ENCODE data around the gene EVI2B.

Gene EVI2B

GRCh38 chr17:31283841-31284240 is 30.0 kb downstream of the EVI2B start:
- no peak for DNase-seq (ENCODE audit: low spot score)
- TF ChIP-seq, protein P1, sequence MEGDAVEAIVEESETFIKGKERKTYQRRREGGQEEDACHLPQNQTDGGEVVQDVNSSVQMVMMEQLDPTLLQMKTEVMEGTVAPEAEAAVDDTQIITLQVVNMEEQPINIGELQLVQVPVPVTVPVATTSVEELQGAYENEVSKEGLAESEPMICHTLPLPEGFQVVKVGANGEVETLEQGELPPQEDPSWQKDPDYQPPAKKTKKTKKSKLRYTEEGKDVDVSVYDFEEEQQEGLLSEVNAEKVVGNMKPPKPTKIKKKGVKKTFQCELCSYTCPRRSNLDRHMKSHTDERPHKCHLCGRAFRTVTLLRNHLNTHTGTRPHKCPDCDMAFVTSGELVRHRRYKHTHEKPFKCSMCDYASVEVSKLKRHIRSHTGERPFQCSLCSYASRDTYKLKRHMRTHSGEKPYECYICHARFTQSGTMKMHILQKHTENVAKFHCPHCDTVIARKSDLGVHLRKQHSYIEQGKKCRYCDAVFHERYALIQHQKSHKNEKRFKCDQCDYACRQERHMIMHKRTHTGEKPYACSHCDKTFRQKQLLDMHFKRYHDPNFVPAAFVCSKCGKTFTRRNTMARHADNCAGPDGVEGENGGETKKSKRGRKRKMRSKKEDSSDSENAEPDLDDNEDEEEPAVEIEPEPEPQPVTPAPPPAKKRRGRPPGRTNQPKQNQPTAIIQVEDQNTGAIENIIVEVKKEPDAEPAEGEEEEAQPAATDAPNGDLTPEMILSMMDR (IDR thresholded peaks at IDR 0.05; ENCODE audit: extremely low read depth, missing control alignments) = no peak

- DNase-seq (ENCODE audit: low spot score) = no peak
- TF ChIP-seq, protein P1 (IDR thresholded peaks at IDR 0.05; ENCODE audit: extremely low read depth, missing control alignments) = no peak
Measured at GRCh38 chr17:31281061-31281460, 32.8 kb downstream of the EVI2B start.

DNA sequence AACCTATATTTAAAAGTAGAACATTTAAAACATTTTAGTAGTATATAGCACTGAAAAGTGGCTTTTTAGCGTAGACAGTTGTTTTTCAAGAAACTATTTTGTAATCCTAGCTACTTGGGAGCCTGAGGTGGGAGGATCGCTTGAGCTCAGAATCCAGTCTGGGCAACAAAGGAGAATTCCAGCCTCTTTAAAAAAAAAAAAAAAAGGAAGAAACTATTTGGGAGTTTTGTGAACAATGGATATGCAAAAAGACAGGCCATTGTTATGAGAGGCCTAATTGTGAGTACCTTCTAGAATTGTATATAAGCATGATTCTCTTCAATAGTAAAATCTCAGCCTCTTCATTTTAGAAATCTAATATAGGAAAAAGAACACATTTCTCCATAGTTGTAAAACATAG is 34.5 kb downstream of the EVI2B start:
- TF ChIP-seq, protein P1 (IDR thresholded peaks at IDR 0.05; ENCODE audit: extremely low read depth, missing control alignments) = no peak
- DNase-seq (ENCODE audit: low spot score) = no peak

DNA sequence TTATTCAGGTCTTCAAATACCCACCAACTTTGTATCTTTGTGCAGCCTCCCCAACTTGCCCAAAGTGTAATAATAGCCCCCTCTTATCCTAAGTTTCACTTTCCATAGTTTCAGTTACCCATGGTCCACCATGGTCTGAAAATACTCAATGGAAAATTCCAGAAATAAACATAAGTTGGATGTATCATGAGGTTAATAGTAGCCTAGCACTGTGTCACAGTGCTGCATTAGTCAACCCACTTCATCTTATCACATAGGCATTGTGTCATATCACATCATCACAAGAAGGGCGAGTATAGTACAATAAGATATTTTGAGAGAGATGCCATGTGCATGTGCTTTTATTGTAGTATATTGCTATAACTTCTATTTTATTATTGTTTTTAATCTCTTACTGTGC is 38.7 kb downstream of the EVI2B start:
- TF ChIP-seq, protein P1 (IDR thresholded peaks at IDR 0.05; ENCODE audit: extremely low read depth, missing control alignments) = no peak
- DNase-seq (ENCODE audit: low spot score) = no peak

DNA sequence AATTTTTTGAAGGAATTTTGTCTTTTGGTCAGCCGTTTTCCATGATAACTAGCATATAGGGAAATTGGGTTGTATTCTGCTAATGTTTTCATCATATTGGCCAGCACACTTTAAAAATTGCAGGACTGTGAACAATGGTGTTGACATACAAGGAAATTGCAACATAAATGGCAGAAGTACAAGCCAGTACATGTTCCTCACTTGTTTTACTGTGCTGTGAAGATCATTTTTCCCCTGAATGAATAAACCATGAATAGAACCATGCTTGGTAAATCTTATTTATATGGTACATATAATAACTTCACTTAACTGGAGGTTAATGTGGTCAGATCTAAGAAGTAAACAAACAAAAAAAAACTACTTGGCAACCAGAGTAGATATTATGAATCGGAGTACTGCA is 39.6 kb downstream of the EVI2B start:
- DNase-seq (ENCODE audit: low spot score) = no peak
- TF ChIP-seq, protein P1 (IDR thresholded peaks at IDR 0.05; ENCODE audit: extremely low read depth, missing control alignments) = no peak

DNA sequence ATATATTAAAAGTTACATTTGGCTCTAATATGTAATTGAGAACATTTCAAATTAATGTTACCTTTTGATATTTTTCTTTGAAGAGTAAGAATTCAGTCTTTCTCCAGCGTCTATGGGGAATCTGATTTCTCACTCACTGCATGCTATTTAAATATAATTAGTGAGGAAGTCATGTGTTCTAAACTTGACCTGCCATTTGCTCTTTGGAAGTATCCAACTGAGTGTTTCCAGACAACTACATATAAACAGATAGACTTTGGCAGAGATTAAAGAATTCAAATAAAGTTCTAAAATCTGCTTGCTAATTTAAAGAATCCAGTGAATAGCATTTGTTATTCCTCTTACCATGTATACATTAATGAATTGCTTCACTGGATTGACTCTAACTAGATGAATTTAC is 40.3 kb downstream of the EVI2B start:
- no peak for DNase-seq (ENCODE audit: low spot score)

GRCh38 chr17:31272803-31273202 is 41.1 kb downstream of the EVI2B start:
- TF ChIP-seq, protein P1 (IDR thresholded peaks at IDR 0.05; ENCODE audit: extremely low read depth, missing control alignments) = no peak
- DNase-seq (ENCODE audit: low spot score) = no peak

More for the DNA sequence above, 40.3 kb downstream of the EVI2B start:
- TF ChIP-seq, protein P1 (IDR thresholded peaks at IDR 0.05; ENCODE audit: extremely low read depth, missing control alignments) = no peak

Data from GM20000 (cell line).